Kidney epithelial cell (primary cell): ENCODE data around the gene ALK. TPM values are rescaled to one million over a fixed set of nuclear protein-coding genes. Genes with fewer than 3 reads are reported as not detected.

Experiments used
- DNase-seq: peaks from one replicate; pipeline ENCODE4 v3.0.0-alpha.2; 2010; ENCODE audit warnings: low read depth
- H3K27me3 ChIP-seq: 2 replicates; pipeline ENCODE4 v1.6.0; 2011; ENCODE audit warnings: low read length; ENCODE audit not compliant: control insufficient read depth, insufficient read depth
- H3K36me3 ChIP-seq: 2 replicates; pipeline ENCODE4 v1.5.1; 2011; ENCODE audit warnings: low read length; ENCODE audit not compliant: control insufficient read depth, insufficient read depth
- H3K4me3 ChIP-seq: 2 replicates; pipeline ENCODE4 v1.5.1; 2011; ENCODE audit warnings: low read depth, mild to moderate bottlenecking, control low read depth, low read length
- CTCF ChIP-seq: IDR thresholded peaks from 2 replicates; pipeline ENCODE4 v1.5.1; 2011; ENCODE audit warnings: mild to moderate bottlenecking, moderate library complexity, low read length, control low read depth, inconsistent platforms; ENCODE audit not compliant: insufficient read depth, poor library complexity, severe bottlenecking
- total RNA-seq: library from RNA; depleted of rRNA; stranded (reverse); fragments of >200 nt; gene quantifications from 2 replicates; pipeline ENCODE4 v1.2.3, GENCODE V29; 2015

Gene ALK
- total RNA-seq, 1 donor from 2014 or later = not detected

- no peak for TF ChIP-seq CTCF
- Histone ChIP-seq H3K27me3 (no peaks in the 10 kb centered on the region), H3K4me3 (no peak overlapping the region), H3K36me3 (no peaks in the 10 kb centered on the region)
- no peak for DNase-seq
These were observed 561.2 kb downstream of the ALK start for GRCh38 chr2:29360016-29360784.

GRCh38 chr2:29353403-29353991 lies 567.9 kb downstream of the ALK start:
- no peak overlapping the region for H3K4me3 ChIP-seq
- DNase-seq = no peak
- no peak for TF ChIP-seq CTCF
- no peaks in the 10 kb centered on the region for H3K36me3 ChIP-seq
- H3K27me3 ChIP-seq = peaks cover 2% of the 10 kb centered on the region

DNA sequence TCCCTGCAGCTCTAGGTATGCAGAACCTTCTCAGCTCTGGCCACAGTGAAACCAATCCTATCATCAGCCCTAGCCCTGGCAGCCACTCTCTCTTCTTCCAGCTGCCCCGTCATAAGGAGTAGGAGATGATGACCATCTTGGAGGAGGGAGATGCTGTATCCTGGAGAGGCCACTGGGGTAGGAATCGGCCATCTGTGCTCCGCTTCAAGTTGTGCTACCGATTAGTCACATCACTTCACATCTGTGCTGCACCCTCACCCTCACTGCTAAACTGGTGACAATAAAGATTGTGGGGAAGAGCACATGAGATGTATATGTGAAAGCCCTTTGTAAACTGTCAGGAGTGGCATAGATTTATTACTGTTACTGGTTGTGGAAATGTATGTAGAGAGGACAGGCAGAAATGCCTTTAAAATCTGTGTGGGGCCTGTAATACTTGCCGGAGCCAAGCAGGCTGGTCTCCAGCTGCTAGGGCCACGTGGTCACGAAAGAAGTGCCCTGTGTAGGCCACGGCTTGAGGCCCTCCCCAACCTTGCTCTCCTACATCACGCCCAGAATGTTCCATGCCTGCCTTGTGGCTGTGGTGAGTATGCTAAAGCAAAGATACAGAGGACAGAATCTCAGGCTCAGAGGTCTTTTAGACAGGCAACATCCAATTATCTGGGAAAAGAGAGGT lies 569.3 kb downstream of the ALK start:
- DNase-seq = no peak
- Histone ChIP-seq H3K36me3 (no peaks in the 10 kb centered on the region), H3K27me3 (peaks cover 3% of the 10 kb centered on the region), H3K4me3 (no peak overlapping the region)
- TF ChIP-seq CTCF = no peak

DNA sequence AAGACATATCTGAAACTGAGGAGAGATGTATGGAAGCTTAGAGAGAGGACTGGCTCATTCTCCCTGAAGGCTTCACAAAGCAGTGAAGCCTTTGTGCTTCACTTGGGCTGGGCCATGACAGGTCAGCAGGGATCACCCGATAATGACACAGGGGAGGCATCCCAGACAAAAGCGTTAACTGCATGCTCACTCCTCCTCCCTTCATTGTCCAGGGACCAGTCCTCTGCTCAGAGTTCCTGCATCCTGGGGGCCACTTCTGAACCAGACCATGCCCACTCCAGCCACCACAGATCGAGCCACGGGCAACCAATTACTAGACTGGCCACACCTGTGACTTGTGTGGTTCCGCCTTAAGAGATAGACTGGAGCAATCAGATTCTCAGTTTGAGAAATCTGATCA lies 570.1 kb downstream of the ALK start:
- Histone ChIP-seq H3K4me3 (no peak overlapping the region), H3K36me3 (no peaks in the 10 kb centered on the region), H3K27me3 (peaks cover 6% of the 10 kb centered on the region)
- DNase-seq = no peak
- TF ChIP-seq CTCF = no peak

GRCh38 chr2:29349316-29350030 lies 571.9 kb downstream of the ALK start:
- peaks cover 7% of the 10 kb centered on the region for H3K27me3 ChIP-seq
- no peaks in the 10 kb centered on the region for H3K36me3 ChIP-seq
- DNase-seq = no peak
- no peak for TF ChIP-seq CTCF
- H3K4me3 ChIP-seq = no peak overlapping the region
